Hematopoietic multipotent progenitor cell (in vitro differentiated cells): ENCODE results near the gene VPS25. TPM values are rescaled to one million over a fixed set of nuclear protein-coding genes. Genes with fewer than 3 reads are reported as not detected.

Experiments
- small RNA-seq: library from RNA; depleted of rRNA; stranded (forward); fragments of <200 nt; gene quantifications from one replicate; pipeline ENCODE3, GENCODE V24; 2012
- total RNA-seq: library from RNA; depleted of rRNA; stranded (reverse); fragments of >200 nt; gene quantifications from one replicate; pipeline ENCODE4 v1.2.3, GENCODE V29; 2012

VPS25 gene
- total RNA-seq, 1 donor: 45.5 TPM

Small RNA genes lying within 50 kb of the gene (small RNA-seq; reads per million reads assigned to genes)
- not detected for gene HMGN2P15
- gene MIR6781: not detected

Other genes with a start within 250 kb of the VPS25 start
- gene NAGLU, start 237.2 kb upstream of the VPS25 start, total RNA-seq: 29.4 TPM
- gene HSD17B1, start 220.5 kb upstream of the VPS25 start, total RNA-seq: 1.3 TPM
- gene COASY, start 211.3 kb upstream of the VPS25 start, total RNA-seq: 31.2 TPM
- gene MLX, start 206.3 kb upstream of the VPS25 start, total RNA-seq: 24.2 TPM
- 1.3 TPM for gene PSMC3IP, start 195.7 kb upstream of the VPS25 start, total RNA-seq
- gene RETREG3, start 164.1 kb upstream of the VPS25 start, total RNA-seq: 72.2 TPM
- 25.3 TPM for gene TUBG1, start 163.8 kb upstream of the VPS25 start, total RNA-seq
- 5.4 TPM for gene TUBG2, start 114.2 kb upstream of the VPS25 start, total RNA-seq
- 0.27 TPM for gene PLEKHH3, start 96.5 kb upstream of the VPS25 start, total RNA-seq
- 1.1 TPM for gene CCR10, start 91.6 kb upstream of the VPS25 start, total RNA-seq
- 0.81 TPM for gene CNTNAP1, start 90.9 kb upstream of the VPS25 start, total RNA-seq
- gene EZH1, start 28.4 kb upstream of the VPS25 start, total RNA-seq: 35.8 TPM
- gene RAMP2, start 12.2 kb upstream of the VPS25 start, total RNA-seq: 0.27 TPM
- gene WNK4, start 7.2 kb downstream of the VPS25 start, total RNA-seq: under 0.01 TPM
- gene COA3, start 25.3 kb downstream of the VPS25 start, total RNA-seq: 56.6 TPM
- gene CNTD1, start 25.4 kb downstream of the VPS25 start, total RNA-seq: under 0.01 TPM
- 67.9 TPM for gene BECN1, start 50.8 kb downstream of the VPS25 start, total RNA-seq
- 39.0 TPM for gene PSME3, start 59.9 kb downstream of the VPS25 start, total RNA-seq
- 1.3 TPM for gene AOC2, start 71.1 kb downstream of the VPS25 start, total RNA-seq
- 0.27 TPM for gene AOC3, start 77.8 kb downstream of the VPS25 start, total RNA-seq
- gene G6PC1, start 127.3 kb downstream of the VPS25 start, total RNA-seq: not detected
- gene AARSD1, start 191.0 kb downstream of the VPS25 start, total RNA-seq: 15.9 TPM
- 3.0 TPM for gene PTGES3L, start 206.6 kb downstream of the VPS25 start, total RNA-seq
- 12.7 TPM for gene RUNDC1, start 207.1 kb downstream of the VPS25 start, total RNA-seq
- gene RPL27, start 225.0 kb downstream of the VPS25 start, total RNA-seq: 2,332 TPM
- gene IFI35, start 233.3 kb downstream of the VPS25 start, total RNA-seq: 47.9 TPM
- 116 TPM for gene VAT1, start 248.9 kb downstream of the VPS25 start, total RNA-seq